GM12878 (cell line): ENCODE results near the gene LONRF2. TPM values are rescaled to one million over a fixed set of nuclear protein-coding genes. Genes with fewer than 3 reads are reported as not detected.

Experiments used
- ATAC-seq: fragments of 200-7000 bp; cut with Tn5 transposase; 3 replicates; pipeline ENCODE4 v1.9.1; 2020; ENCODE audit warnings: mild to moderate bottlenecking, moderate library complexity
- BruUV-seq: library from RNA; stranded (reverse); fragments of 400-500 nt; replicated peaks from 2 replicates; lab custom pipeline; 2021; lab: Mats Ljungman, UMichigan
- CTCF ChIA-PET: fragments of 300-600 bp; sonication (Branson Sonifier 250); formaldehyde crosslinking; extraction: SDS; loops from one replicate; lab custom pipeline; 2021; ENCODE audit warnings: inconsistent platforms; lab: Yijun Ruan, JAX
- POLR2A ChIA-PET: fragments of 350-600 bp; formaldehyde crosslinking; extraction: SDS; loops from one replicate; lab custom pipeline; 2021; ENCODE audit warnings: inconsistent platforms; lab: Charles Lee
- RAD21 ChIA-PET: fragments of 300-600 bp; sonication (Branson Sonifier 250); formaldehyde crosslinking; loops from one replicate; lab custom pipeline; 2023; ENCODE audit warnings: antibody characterized with exemption; ENCODE audit not compliant: unreplicated experiment; lab: Charles Lee
- SMC1A ChIA-PET: fragments of 300-600 bp; sonication (Branson Sonifier 250); formaldehyde crosslinking; loops from one replicate; lab custom pipeline; 2023; ENCODE audit not compliant: unreplicated experiment, uncharacterized antibody; lab: Charles Lee
- DNase-seq: peaks from one replicate; pipeline ENCODE4 v3.0.0-alpha.2; 2011; ENCODE audit warnings: low read depth, low spot score
- FAIRE-seq: peaks from 3 replicates; lab custom pipeline; 2011; peaks lifted over from hg19 to GRCh38; lab: Jason Lieb, UNC
- H2AFZ ChIP-seq: 2 replicates; pipeline ENCODE4 v1.6.0; 2011; ENCODE audit warnings: low read depth, low read length, control low read depth; ENCODE audit not compliant: control insufficient read depth
- H3K27ac ChIP-seq: 2 replicates; pipeline ENCODE4 v1.5.1; 2011; ENCODE audit warnings: control low read depth; ENCODE audit not compliant: control insufficient read depth, insufficient read depth
- H3K27me3 ChIP-seq, 2 experiments: replicated peaks in 1 of 2; 2 replicates each; pipeline versions ENCODE4 v1.6.0 to v1.6.1; 2011; ENCODE audit warnings: low read length in 1 of 2; ENCODE audit not compliant: control insufficient read depth in 2 of 2, insufficient read depth in 2 of 2
- H3K36me3 ChIP-seq, 2 experiments: 2 replicates each; pipeline ENCODE4 v1.5.1; 2011; ENCODE audit warnings: low read length in 1 of 2; ENCODE audit not compliant: control insufficient read depth in 2 of 2, insufficient read depth in 2 of 2
- H3K4me1 ChIP-seq: 2 replicates; pipeline ENCODE4 v1.6.1; 2011; ENCODE audit warnings: mild to moderate bottlenecking, low read length, moderate library complexity, mixed read lengths; ENCODE audit not compliant: control insufficient read depth, insufficient read depth
- H3K4me2 ChIP-seq: 2 replicates; pipeline ENCODE4 v1.6.0; 2011; ENCODE audit warnings: control low read depth; ENCODE audit not compliant: control insufficient read depth, insufficient read depth
- H3K4me3 ChIP-seq: fragments of 200-600 bp; sonication (generic); 2 replicates; pipeline ENCODE4 v1.5.1; 2016
- H3K79me2 ChIP-seq: 2 replicates; pipeline ENCODE4 v1.6.0; 2011; ENCODE audit warnings: low read length; ENCODE audit not compliant: control insufficient read depth, insufficient read depth
- H3K9ac ChIP-seq: 2 replicates; pipeline ENCODE4 v1.8.0; 2011; ENCODE audit warnings: low read length, control low read depth, mixed read lengths; ENCODE audit not compliant: control insufficient read depth, insufficient read depth
- H3K9me3 ChIP-seq: replicated peaks from 3 replicates; pipeline ENCODE4 v1.5.1; 2011; ENCODE audit warnings: mild to moderate bottlenecking, low read length; ENCODE audit not compliant: control insufficient read depth, insufficient read depth
- H4K20me1 ChIP-seq: 2 replicates; pipeline ENCODE4 v1.6.0; 2011; ENCODE audit not compliant: control insufficient read depth, insufficient read depth
- ATF3 ChIP-seq: IDR thresholded peaks from 2 replicates; pipeline ENCODE4 v1.6.1; 2011; ENCODE audit warnings: low read depth, mild to moderate bottlenecking, low read length, moderate library complexity, borderline replicate concordance; ENCODE audit errors: extremely low read depth
- CBX3 ChIP-seq: fragments of 200-600 bp; sonication (generic); IDR thresholded peaks from 2 replicates; pipeline ENCODE4 v1.6.1; 2016; ENCODE audit warnings: low read depth, borderline replicate concordance
- E4F1 ChIP-seq: fragments of 450-650 bp; IDR thresholded peaks from 2 replicates; pipeline ENCODE4 v1.6.1; 2018; ENCODE audit warnings: borderline replicate concordance, mild to moderate bottlenecking; ENCODE audit not compliant: partially characterized antibody
- EED ChIP-seq: sonication (generic); IDR thresholded peaks from 2 replicates; pipeline ENCODE4 v1.6.1; 2016; ENCODE audit warnings: antibody characterized with exemption, low read depth
- FOS ChIP-seq: IDR thresholded peaks from 3 replicates; pipeline ENCODE4 v1.6.1; 2011; ENCODE audit warnings: borderline replicate concordance; ENCODE audit not compliant: insufficient read length; ENCODE audit errors: extremely low read depth
- FOXM1 ChIP-seq: IDR thresholded peaks from 2 replicates; pipeline ENCODE4 v1.6.1; 2012; ENCODE audit warnings: low read depth, mild to moderate bottlenecking, inconsistent platforms, low read length, moderate library complexity
- GABPA ChIP-seq: IDR thresholded peaks from 2 replicates; pipeline ENCODE4 v1.6.1; 2014; ENCODE audit warnings: antibody characterized with exemption, low read depth, mild to moderate bottlenecking, inconsistent platforms
- MYC ChIP-seq: IDR thresholded peaks from 2 replicates; pipeline ENCODE4 v1.6.1; 2011; ENCODE audit warnings: mild to moderate bottlenecking, low read length, moderate library complexity, inconsistent platforms; ENCODE audit not compliant: insufficient read depth, insufficient replicate concordance, insufficient read length, severe bottlenecking
- PKNOX1 ChIP-seq: fragments of 450-650 bp; IDR thresholded peaks from 2 replicates; pipeline ENCODE4 v1.6.1; 2016; ENCODE audit warnings: mild to moderate bottlenecking
- RELB ChIP-seq: fragments of 450-650 bp; IDR thresholded peaks from 2 replicates; pipeline ENCODE4 v1.6.1; 2017; ENCODE audit warnings: low read depth, mild to moderate bottlenecking, moderate library complexity
- ZBTB11 ChIP-seq: fragments of 450-650 bp; formaldehyde crosslinking; IDR thresholded peaks from 2 replicates; pipeline ENCODE4 v1.5.0; 2022; ENCODE audit warnings: mild to moderate bottlenecking, missing genetic modification characterization
- WGBS: methylation state at CpG from one replicate; pipeline ENCODE4 v1.1.6; 2016; ENCODE audit warnings: low lambda C conversion rate; ENCODE audit not compliant: insufficient replicate concordance, insufficient coverage; ENCODE audit errors: missing lambda C conversion rate; 5-methylcytosine and 5-hydroxymethylcytosine counted together
- in situ Hi-C: fragments of 300-500 bp; cut with MboI; formaldehyde crosslinking; loops from 9 replicates; pipeline ENCODE4 v1.14.3; 2018; ENCODE audit warnings: mixed read lengths
- intact Hi-C: fragments of 100-400 bp; cut with micrococcal nuclease; formaldehyde crosslinking; loops from one replicate; pipeline ENCODE4 v1.14.2; 2022; ENCODE audit not compliant: unreplicated experiment
- polyA plus RNA-seq, 11 experiments: library from polyadenylated mRNA; depleted of rRNA in 4 of 11; unstranded in 6 of 11; stranded (reverse) in 5 of 11; fragments of >200 nt; fragmentation: Nextera tagmentation in 4 of 11; fragmentation: Illumina TruSeq in 1 of 11; extraction: Ambion mirVana in 4 of 11; extraction: Trizol in 1 of 11; gene quantifications; 1 replicate in 1 of 11; 2 replicates in 10 of 11; pipeline versions ENCODE4 v1.2.1 to v1.2.3, GENCODE V29; 2011 to 2016; ENCODE audit warnings: inconsistent platforms in 2 of 11, missing spikeins in 2 of 11, low read depth in 1 of 11
- total RNA-seq, 4 experiments: library from RNA; depleted of rRNA in 3 of 4; stranded (reverse); fragments of >200 nt in 3 of 4; fragmentation: Illumina TruSeq in 1 of 4; extraction: Trizol in 1 of 4; gene quantifications; 2 replicates each; pipeline versions ENCODE4 v1.2.1 to v1.2.3, GENCODE V29; 2013 to 2021

The LONRF2 gene
- total and polyA plus RNA-seq, 10 of the 15 experiments (the other 5 are each of a cell fraction or from before 2014, with no cell fraction given) = under 0.01 to 0.04 (median 0.01) TPM; not detected in 4

GRCh38 chr2:100278986-100279385 is 43.3 kb downstream of the LONRF2 start:
- Histone ChIP-seq H3K4me3 (no peak overlapping the region), H3K9ac (no peak overlapping the region)
- SMC1A ChIA-PET = interaction anchor here (1.0 kb wide), 1 partner anchor 9 kb away, joined by 5 read pairs; no protein-coding TSS in a partner anchor
- no peak for ATAC-seq
- no peak for TF ChIP-seq GABPA
- TF ChIP-seq RELB = no peak
- TF ChIP-seq FOXM1 = no peak
- TF ChIP-seq E4F1 = no peak
- TF ChIP-seq FOS = no peak
- no peak for TF ChIP-seq MYC
- no peak for TF ChIP-seq PKNOX1
- TF ChIP-seq ZBTB11 (CRISPR knock-in tag) = no peak
- no peak for TF ChIP-seq EED
- TF ChIP-seq ATF3 = no peak
- no peak for TF ChIP-seq CBX3
- TF ChIP-seq, all 136 proteins: peak for 0
- H3K36me3 ChIP-seq = no peaks in the 10 kb centered on the region
- RAD21 ChIA-PET = no interaction called here
- no peaks in the 10 kb centered on the region for H3K79me2 ChIP-seq
- WGBS = 44% methylated on average over 11 of the region's 11 CpGs
- H3K27me3 ChIP-seq = no peaks in the 10 kb centered on the region; a peak in 1 of 4 replicates
- no peak overlapping the region for H2AFZ ChIP-seq
- H3K4me2 ChIP-seq = no peak overlapping the region
- CTCF ChIA-PET = interaction anchor here (0.6 kb wide), 1 partner anchor 101 kb away, joined by 3 read pairs; no protein-coding TSS in a partner anchor
- DNase-seq (no peak), FAIRE-seq (no peak)
- in situ Hi-C loops = no loop called here
- no peaks in the 10 kb centered on the region; the same call in 1 of the 2 replicates for H4K20me1 ChIP-seq
- H3K9me3 ChIP-seq = no peaks in the 10 kb centered on the region
- no peak overlapping the region for H3K27ac ChIP-seq
- H3K4me1 ChIP-seq = no peaks in the 10 kb centered on the region
- intact Hi-C loops = no loop called here
- POLR2A ChIA-PET = no interaction called here
- BruUV-seq = no TSS peak
